ENCODE measurements around the gene ZNF266. TPM values are rescaled to one million over a fixed set of nuclear protein-coding genes. Genes with fewer than 3 reads are reported as not detected.

ZNF266 gene
- total and polyA plus RNA-seq, 2 of the 13 experiments (the other 11 are each of a cell fraction or from before 2014, with no cell fraction given) = 19.8 to 20.8 TPM

DNA sequence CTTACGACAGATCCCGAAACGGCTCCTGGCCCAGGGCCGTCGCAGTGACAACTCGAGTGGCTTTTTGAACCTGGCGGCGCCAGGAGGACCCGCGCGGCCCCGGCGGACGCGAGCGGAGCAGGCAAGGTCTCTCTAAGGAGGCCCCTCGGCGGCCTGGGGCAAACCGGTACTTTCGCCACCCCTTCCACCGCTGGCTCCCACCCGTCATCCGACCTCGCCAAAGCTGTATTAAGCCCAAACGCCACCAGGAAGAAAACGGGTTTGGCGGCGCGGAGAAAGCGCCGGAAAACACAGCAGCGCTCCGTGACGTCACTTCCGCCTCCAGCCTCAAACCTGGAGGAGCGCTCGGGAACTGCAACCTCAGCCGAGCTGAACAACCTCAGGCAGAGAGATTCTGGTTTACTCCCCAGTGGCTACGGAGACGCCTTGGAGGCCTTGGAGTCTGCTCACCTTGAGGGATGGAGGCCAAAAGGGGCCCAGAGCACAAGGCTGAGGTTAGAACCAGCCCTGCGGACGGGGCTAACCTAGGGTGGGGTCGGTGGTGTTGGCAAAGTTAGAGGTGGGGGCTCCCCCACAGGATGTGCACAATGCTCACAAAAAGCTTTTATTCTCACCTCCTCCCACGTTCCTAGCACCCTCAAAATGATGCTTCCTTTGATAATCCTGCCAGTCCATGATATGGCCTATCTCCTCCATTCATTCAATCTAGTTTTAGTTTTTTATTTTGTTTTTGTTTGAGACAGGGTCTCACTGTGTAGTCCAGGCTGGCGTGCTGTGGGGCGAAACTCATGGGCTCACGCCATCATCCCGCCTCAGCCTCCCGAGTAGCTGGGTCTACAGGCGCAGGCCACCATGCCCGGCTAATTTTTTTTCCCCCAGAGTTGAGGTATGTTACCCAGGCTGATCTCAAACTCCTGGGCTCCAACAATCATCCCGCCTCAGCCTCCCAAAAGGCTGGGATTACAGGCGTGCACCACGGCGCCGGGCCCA lies at the start of gene ZNF266 (continued):
- TF ChIP-seq, protein P1, sequence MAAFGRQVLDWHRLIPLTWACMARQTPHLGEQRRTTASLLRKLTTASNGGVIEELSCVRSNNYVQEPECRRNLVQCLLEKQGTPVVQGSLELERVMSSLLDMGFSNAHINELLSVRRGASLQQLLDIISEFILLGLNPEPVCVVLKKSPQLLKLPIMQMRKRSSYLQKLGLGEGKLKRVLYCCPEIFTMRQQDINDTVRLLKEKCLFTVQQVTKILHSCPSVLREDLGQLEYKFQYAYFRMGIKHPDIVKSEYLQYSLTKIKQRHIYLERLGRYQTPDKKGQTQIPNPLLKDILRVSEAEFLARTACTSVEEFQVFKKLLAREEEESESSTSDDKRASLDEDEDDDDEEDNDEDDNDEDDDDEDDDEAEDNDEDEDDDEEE (CRISPR knock-in tag; IDR thresholded peaks at IDR 0.05) = peak; percentile 68; the same call in 1 of the 2 replicates
- TF ChIP-seq TRIM24 (CRISPR knock-in tag; IDR thresholded peaks at IDR 0.05) = no peak
- peak; percentile 16; the same call in 1 of the 2 replicates for TF ChIP-seq ZNF556 (CRISPR knock-in tag; IDR thresholded peaks at IDR 0.05; ENCODE audit: borderline replicate concordance)
- no peak for TF ChIP-seq ZFP82 (CRISPR knock-in tag; IDR thresholded peaks at IDR 0.05; ENCODE audit: borderline replicate concordance)
- no peak for TF ChIP-seq ZNF660 (CRISPR knock-in tag; IDR thresholded peaks at IDR 0.05; ENCODE audit: borderline replicate concordance, low read depth)
- TF ChIP-seq, protein P2, sequence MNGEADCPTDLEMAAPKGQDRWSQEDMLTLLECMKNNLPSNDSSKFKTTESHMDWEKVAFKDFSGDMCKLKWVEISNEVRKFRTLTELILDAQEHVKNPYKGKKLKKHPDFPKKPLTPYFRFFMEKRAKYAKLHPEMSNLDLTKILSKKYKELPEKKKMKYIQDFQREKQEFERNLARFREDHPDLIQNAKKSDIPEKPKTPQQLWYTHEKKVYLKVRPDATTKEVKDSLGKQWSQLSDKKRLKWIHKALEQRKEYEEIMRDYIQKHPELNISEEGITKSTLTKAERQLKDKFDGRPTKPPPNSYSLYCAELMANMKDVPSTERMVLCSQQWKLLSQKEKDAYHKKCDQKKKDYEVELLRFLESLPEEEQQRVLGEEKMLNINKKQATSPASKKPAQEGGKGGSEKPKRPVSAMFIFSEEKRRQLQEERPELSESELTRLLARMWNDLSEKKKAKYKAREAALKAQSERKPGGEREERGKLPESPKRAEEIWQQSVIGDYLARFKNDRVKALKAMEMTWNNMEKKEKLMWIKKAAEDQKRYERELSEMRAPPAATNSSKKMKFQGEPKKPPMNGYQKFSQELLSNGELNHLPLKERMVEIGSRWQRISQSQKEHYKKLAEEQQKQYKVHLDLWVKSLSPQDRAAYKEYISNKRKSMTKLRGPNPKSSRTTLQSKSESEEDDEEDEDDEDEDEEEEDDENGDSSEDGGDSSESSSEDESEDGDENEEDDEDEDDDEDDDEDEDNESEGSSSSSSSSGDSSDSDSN (CRISPR knock-in tag; IDR thresholded peaks at IDR 0.05) = peak; percentile 61; the same call in 1 of the 2 replicates
- TF ChIP-seq, protein P3, sequence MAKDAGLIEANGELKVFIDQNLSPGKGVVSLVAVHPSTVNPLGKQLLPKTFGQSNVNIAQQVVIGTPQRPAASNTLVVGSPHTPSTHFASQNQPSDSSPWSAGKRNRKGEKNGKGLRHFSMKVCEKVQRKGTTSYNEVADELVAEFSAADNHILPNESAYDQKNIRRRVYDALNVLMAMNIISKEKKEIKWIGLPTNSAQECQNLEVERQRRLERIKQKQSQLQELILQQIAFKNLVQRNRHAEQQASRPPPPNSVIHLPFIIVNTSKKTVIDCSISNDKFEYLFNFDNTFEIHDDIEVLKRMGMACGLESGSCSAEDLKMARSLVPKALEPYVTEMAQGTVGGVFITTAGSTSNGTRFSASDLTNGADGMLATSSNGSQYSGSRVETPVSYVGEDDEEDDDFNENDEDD (CRISPR knock-in tag; IDR thresholded peaks at IDR 0.05; ENCODE audit: borderline replicate concordance) = no peak; the same call in 1 of the 2 replicates
- TF ChIP-seq CHD2 (IDR thresholded peaks at IDR 0.05; ENCODE audit: low read depth, low read length) = peak; percentile 13; the same call in 1 of the 2 replicates
- TF ChIP-seq, protein P4, sequence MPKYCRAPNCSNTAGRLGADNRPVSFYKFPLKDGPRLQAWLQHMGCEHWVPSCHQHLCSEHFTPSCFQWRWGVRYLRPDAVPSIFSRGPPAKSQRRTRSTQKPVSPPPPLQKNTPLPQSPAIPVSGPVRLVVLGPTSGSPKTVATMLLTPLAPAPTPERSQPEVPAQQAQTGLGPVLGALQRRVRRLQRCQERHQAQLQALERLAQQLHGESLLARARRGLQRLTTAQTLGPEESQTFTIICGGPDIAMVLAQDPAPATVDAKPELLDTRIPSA (CRISPR knock-in tag; IDR thresholded peaks at IDR 0.05; ENCODE audit: borderline replicate concordance) = no peak
- TF ChIP-seq ARID2 (CRISPR knock-in tag; IDR thresholded peaks at IDR 0.05; ENCODE audit: borderline replicate concordance) = no peak
- no peak for TF ChIP-seq ZNF30 (CRISPR knock-in tag; IDR thresholded peaks at IDR 0.05)
- TF ChIP-seq NFYB (CRISPR knock-in tag; IDR thresholded peaks at IDR 0.05) = peak; percentile 14; the same call in 1 of the 2 replicates
- TF ChIP-seq, protein P5, sequence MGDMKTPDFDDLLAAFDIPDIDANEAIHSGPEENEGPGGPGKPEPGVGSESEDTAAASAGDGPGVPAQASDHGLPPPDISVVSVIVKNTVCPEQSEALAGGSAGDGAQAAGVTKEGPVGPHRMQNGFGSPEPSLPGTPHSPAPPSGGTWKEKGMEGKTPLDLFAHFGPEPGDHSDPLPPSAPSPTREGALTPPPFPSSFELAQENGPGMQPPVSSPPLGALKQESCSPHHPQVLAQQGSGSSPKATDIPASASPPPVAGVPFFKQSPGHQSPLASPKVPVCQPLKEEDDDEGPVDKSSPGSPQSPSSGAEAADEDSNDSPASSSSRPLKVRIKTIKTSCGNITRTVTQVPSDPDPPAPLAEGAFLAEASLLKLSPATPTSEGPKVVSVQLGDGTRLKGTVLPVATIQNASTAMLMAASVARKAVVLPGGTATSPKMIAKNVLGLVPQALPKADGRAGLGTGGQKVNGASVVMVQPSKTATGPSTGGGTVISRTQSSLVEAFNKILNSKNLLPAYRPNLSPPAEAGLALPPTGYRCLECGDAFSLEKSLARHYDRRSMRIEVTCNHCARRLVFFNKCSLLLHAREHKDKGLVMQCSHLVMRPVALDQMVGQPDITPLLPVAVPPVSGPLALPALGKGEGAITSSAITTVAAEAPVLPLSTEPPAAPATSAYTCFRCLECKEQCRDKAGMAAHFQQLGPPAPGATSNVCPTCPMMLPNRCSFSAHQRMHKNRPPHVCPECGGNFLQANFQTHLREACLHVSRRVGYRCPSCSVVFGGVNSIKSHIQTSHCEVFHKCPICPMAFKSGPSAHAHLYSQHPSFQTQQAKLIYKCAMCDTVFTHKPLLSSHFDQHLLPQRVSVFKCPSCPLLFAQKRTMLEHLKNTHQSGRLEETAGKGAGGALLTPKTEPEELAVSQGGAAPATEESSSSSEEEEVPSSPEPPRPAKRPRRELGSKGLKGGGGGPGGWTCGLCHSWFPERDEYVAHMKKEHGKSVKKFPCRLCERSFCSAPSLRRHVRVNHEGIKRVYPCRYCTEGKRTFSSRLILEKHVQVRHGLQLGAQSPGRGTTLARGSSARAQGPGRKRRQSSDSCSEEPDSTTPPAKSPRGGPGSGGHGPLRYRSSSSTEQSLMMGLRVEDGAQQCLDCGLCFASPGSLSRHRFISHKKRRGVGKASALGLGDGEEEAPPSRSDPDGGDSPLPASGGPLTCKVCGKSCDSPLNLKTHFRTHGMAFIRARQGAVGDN (CRISPR knock-in tag; IDR thresholded peaks at IDR 0.05) = peak; percentile 95
- TF ChIP-seq CHD4 (IDR thresholded peaks at IDR 0.05; ENCODE audit: borderline replicate concordance, low read length) = no peak
- TF ChIP-seq, protein P6, sequence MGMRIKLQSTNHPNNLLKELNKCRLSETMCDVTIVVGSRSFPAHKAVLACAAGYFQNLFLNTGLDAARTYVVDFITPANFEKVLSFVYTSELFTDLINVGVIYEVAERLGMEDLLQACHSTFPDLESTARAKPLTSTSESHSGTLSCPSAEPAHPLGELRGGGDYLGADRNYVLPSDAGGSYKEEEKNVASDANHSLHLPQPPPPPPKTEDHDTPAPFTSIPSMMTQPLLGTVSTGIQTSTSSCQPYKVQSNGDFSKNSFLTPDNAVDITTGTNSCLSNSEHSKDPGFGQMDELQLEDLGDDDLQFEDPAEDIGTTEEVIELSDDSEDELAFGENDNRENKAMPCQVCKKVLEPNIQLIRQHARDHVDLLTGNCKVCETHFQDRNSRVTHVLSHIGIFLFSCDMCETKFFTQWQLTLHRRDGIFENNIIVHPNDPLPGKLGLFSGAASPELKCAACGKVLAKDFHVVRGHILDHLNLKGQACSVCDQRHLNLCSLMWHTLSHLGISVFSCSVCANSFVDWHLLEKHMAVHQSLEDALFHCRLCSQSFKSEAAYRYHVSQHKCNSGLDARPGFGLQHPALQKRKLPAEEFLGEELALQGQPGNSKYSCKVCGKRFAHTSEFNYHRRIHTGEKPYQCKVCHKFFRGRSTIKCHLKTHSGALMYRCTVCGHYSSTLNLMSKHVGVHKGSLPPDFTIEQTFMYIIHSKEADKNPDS (CRISPR knock-in tag; IDR thresholded peaks at IDR 0.05) = no peak
